ENCODE data around the gene CCDC39. TPM values are rescaled to one million over a fixed set of nuclear protein-coding genes. Genes with fewer than 3 reads are reported as not detected.

Gene CCDC39
- polyA plus RNA-seq, 1 donor (not counting 4 experiments of a cell fraction or from before 2014, with no cell fraction given): not detected

- no peak overlapping the region for H3K27ac ChIP-seq (ENCODE audit: control insufficient read depth, insufficient read depth, low read length)
- H3K4me1 ChIP-seq (ENCODE audit: control insufficient read depth, extremely low read depth, insufficient read depth, low read length): no peaks in the 10 kb centered on the region
- dilution Hi-C loops (cut with MboI; ENCODE audit: extremely low pct_ligation_motif_present, low sequenced_read_pairs): no loop called here
- no peak overlapping the region for H3K4me2 ChIP-seq (ENCODE audit: control insufficient read depth, extremely low read depth, insufficient read depth, low read depth, low read length)
- no peaks in the 10 kb centered on the region for H3K9me1 ChIP-seq (ENCODE audit: control insufficient read depth, extremely low read depth, insufficient read depth, low read length)
- H3K9me3 ChIP-seq (ENCODE audit: control insufficient read depth, low read depth, low read length): no peaks in the 10 kb centered on the region
- H3K9ac ChIP-seq (ENCODE audit: control insufficient read depth, extremely low read depth, insufficient read depth, low read length): no peak overlapping the region
- H3K36me3 ChIP-seq (ENCODE audit: control insufficient read depth in 2 of 2, extremely low read depth in 1 of 2, insufficient read depth in 2 of 2, low read length in 2 of 2): peaks cover 0 to 1% of the 10 kb centered on the region in 2 experiments
- no peak overlapping the region for H2AFZ ChIP-seq (ENCODE audit: control insufficient read depth, low read length)
- DNase-seq (ENCODE audit: low read depth, low spot score) (no peak), FAIRE-seq (no peak)
- H3K27me3 ChIP-seq (ENCODE audit: control insufficient read depth, extremely low read depth, insufficient read depth, low read length): no peaks in the 10 kb centered on the region
- H3K79me2 ChIP-seq (ENCODE audit: control insufficient read depth, insufficient read depth, low read length): peaks cover 30% of the 10 kb centered on the region
- H4K20me1 ChIP-seq (ENCODE audit: control insufficient read depth, extremely low read depth, insufficient read depth, low read length): no peaks in the 10 kb centered on the region
- H3K4me3 ChIP-seq (ENCODE audit: control insufficient read depth in 2 of 3, extremely low read depth in 1 of 3, insufficient read depth in 2 of 3, low read depth in 1 of 3, low read length in 3 of 3): no peak overlapping the region
- TF ChIP-seq CTCF (optimal IDR thresholded peaks at IDR 0.05 in 1 of 3, IDR thresholded peaks at IDR 0.05 in 1 of 3, conservative IDR thresholded peaks at IDR 0.05 in 1 of 3; ENCODE audit: extremely low read depth in 1 of 3, insufficient read depth in 2 of 3, low read length in 3 of 3) (no peak), EZH2 (IDR thresholded peaks at IDR 0.05; ENCODE audit: low read length) (no peak)
Observed at GRCh38 chr3:180600473-180600872, 78.8 kb downstream of the CCDC39 start.

- no peak overlapping the region for H2AFZ ChIP-seq (ENCODE audit: control insufficient read depth, low read length)
- H3K27me3 ChIP-seq (ENCODE audit: control insufficient read depth, extremely low read depth, insufficient read depth, low read length): no peaks in the 10 kb centered on the region
- no peak overlapping the region for H3K4me2 ChIP-seq (ENCODE audit: control insufficient read depth, extremely low read depth, insufficient read depth, low read depth, low read length)
- no peaks in the 10 kb centered on the region for H3K79me2 ChIP-seq (ENCODE audit: control insufficient read depth, insufficient read depth, low read length)
- no peak overlapping the region for H3K9ac ChIP-seq (ENCODE audit: control insufficient read depth, extremely low read depth, insufficient read depth, low read length)
- FAIRE-seq: no peak
- TF ChIP-seq EZH2 (IDR thresholded peaks at IDR 0.05; ENCODE audit: low read length): no peak
- no peak for TF ChIP-seq CTCF (optimal IDR thresholded peaks at IDR 0.05 in 1 of 3, IDR thresholded peaks at IDR 0.05 in 1 of 3, conservative IDR thresholded peaks at IDR 0.05 in 1 of 3; ENCODE audit: extremely low read depth in 1 of 3, insufficient read depth in 2 of 3, low read length in 3 of 3)
- no peaks in the 10 kb centered on the region for H3K4me1 ChIP-seq (ENCODE audit: control insufficient read depth, extremely low read depth, insufficient read depth, low read length)
- no peaks in the 10 kb centered on the region for H4K20me1 ChIP-seq (ENCODE audit: control insufficient read depth, extremely low read depth, insufficient read depth, low read length)
- DNase-seq (ENCODE audit: low read depth, low spot score): no peak
- no peaks in the 10 kb centered on the region for H3K36me3 ChIP-seq (ENCODE audit: control insufficient read depth in 2 of 2, extremely low read depth in 1 of 2, insufficient read depth in 2 of 2, low read length in 2 of 2)
- no peak overlapping the region for H3K27ac ChIP-seq (ENCODE audit: control insufficient read depth, insufficient read depth, low read length)
- no peaks in the 10 kb centered on the region for H3K9me1 ChIP-seq (ENCODE audit: control insufficient read depth, extremely low read depth, insufficient read depth, low read length)
- no peaks in the 10 kb centered on the region for H3K9me3 ChIP-seq (ENCODE audit: control insufficient read depth, low read depth, low read length)
- dilution Hi-C loops (cut with MboI; ENCODE audit: extremely low pct_ligation_motif_present, low sequenced_read_pairs): no loop called here
- no peak overlapping the region for H3K4me3 ChIP-seq (ENCODE audit: control insufficient read depth in 2 of 3, extremely low read depth in 1 of 3, insufficient read depth in 2 of 3, low read depth in 1 of 3, low read length in 3 of 3)
Observed at GRCh38 chr3:180595559-180595935, 83.7 kb downstream of the CCDC39 start.

Measured in keratinocyte (primary cell).